SK-N-MC (cell line): ENCODE data around the gene PGM5.
"Not testable (repeated sequence)": the region's sequence is repeated elsewhere in the genome, so short reads cannot be mapped to it uniquely, and the experiment has no call there.

Source experiments
- DNase-seq: peaks from one replicate; pipeline ENCODE4 v3.0.0-alpha.2; 2011; ENCODE audit warnings: low read depth, low spot score
- H3K27ac ChIP-seq: fragments of 200-600 bp; sonication (generic); 2 replicates; pipeline ENCODE4 v1.5.1; 2016; ENCODE audit warnings: mixed run types
- H3K36me3 ChIP-seq: fragments of 200-600 bp; sonication (generic); 2 replicates; pipeline ENCODE4 v1.6.1; 2017; ENCODE audit warnings: antibody characterized with exemption, low read length, mixed read lengths; ENCODE audit not compliant: insufficient read depth
- H3K4me3 ChIP-seq: fragments of 200-600 bp; sonication (generic); 2 replicates; pipeline ENCODE4 v1.5.1; 2016
- H3K9ac ChIP-seq: fragments of 200-600 bp; sonication (generic); 2 replicates; pipeline ENCODE4 v1.8.0; 2017; ENCODE audit warnings: mixed run types, mixed read lengths; ENCODE audit not compliant: insufficient read length
- H3K9me3 ChIP-seq: fragments of 200-600 bp; sonication (generic); 2 replicates; pipeline ENCODE4 v1.6.1; 2017; ENCODE audit warnings: low read depth, mild to moderate bottlenecking, antibody characterized with exemption, low read length, moderate library complexity, mixed read lengths
- EZH2 ChIP-seq: fragments of 200-600 bp; sonication (generic); IDR thresholded peaks from one replicate; pipeline ENCODE4 v1.6.1; 2017; ENCODE audit warnings: antibody characterized with exemption
- FOXP2 ChIP-seq: optimal IDR thresholded peaks from 2 replicates; pipeline ENCODE3; 2011; ENCODE audit warnings: mild to moderate bottlenecking, moderate library complexity; ENCODE audit not compliant: insufficient read depth; ENCODE audit errors: extremely low read length, control extremely low read depth
- POLR2AphosphoS5 ChIP-seq: IDR thresholded peaks from 2 replicates; pipeline ENCODE4 v1.6.1; 2012; ENCODE audit warnings: mild to moderate bottlenecking, low read depth, low read length, borderline replicate concordance

PGM5 gene

DNA sequence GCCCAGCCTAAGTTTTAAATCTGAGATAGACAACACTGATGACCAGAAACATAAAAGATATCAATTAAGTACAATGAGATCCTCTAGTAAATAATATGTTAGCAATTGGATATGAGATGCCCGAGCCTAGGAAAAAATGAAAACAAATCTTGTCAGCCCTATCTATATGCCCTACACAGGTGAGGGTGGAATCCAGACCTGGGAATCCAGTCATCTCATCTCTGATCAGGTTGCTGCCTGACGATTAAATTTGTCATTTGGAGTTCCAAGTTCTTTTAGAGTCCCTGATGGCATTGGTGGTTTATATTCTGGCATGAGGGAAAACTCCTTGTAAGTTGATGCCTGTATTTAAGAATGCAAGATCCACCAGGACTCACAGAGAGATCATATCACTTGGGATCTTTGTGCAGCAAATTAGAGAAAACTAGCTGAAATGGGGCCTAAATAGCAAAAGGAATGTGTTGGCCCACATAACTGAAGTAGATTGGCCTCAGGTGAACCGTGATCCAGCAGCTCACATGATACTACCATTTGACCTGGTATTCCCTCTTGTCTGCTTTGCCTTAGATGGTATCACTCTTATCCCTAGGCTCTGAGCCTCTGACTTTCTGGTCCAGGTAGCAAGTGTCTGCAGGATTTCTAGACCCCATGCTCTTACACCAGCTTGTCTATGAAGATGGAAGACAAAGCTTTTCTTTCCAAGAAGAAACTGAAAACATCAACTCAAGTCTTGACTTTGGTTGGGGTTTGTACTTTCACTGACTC is 48.2 kb downstream of the PGM5 start:
- H3K36me3 ChIP-seq, H3K9me3 ChIP-seq, DNase-seq, H3K4me3 ChIP-seq, H3K27ac ChIP-seq, H3K9ac ChIP-seq: not testable (repeated sequence)

DNA sequence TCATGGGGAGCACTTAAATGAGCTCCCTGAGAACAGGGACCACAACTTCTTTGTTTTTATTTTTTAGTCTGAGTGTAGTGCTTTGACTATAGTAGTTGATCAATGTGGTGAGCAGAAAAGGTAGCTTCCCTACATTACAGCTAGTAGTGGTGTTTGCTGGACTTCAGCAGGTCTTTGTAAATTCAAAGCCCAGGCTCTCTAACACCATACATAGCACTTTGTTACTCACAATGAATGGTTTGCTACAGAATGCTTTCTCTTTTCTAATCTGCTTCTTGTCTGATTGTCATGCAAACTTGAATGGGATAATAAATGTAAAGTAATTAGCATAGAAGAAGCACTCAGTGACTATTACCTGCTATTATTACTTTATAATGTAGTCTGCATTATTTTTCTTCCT is 55.5 kb downstream of the PGM5 start:
- not testable (repeated sequence) for H3K27ac ChIP-seq, H3K4me3 ChIP-seq, H3K9me3 ChIP-seq, H3K36me3 ChIP-seq, DNase-seq, H3K9ac ChIP-seq

DNA sequence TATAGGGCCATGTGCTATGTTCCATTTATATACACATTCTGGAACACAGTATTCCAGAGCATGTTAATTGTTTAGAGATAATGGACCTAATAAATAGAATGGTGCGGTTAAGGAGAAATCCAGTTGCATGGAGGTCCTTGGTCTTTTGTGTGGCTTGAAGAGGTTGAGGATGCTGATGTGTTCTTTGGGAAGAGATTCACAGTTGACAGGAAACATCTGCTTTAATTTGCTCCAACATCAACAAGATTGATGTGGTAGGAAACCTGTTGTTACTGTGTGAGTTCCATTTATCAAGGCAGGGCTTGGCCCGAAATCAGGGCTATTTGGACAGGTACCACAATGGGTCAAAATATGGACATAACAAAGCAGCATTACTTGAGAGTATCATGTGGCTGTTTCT is 56.3 kb downstream of the PGM5 start:
- H3K4me3 ChIP-seq, H3K36me3 ChIP-seq, H3K9ac ChIP-seq, H3K9me3 ChIP-seq, H3K27ac ChIP-seq, DNase-seq: not testable (repeated sequence)

DNA sequence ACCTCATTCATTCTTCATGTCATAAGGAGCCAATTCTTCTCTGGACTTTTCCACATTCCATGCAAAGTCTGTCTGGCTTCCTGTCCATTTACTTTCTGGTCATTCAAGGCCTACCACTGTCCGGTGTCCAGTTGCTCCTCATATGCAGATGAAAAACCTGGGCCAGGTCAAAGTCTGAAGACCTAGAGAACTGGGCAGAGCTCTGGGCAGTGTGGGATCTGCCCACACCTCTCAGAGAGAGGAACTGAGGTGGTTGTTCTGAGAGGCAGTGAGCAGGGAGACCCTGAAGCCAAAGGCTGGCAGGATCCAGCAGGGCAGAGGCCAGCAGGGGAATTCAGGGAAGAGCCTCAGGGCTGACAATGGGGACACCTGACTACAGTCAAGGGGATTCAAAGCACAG is 58.7 kb downstream of the PGM5 start:
- not testable (repeated sequence) for H3K4me3 ChIP-seq, H3K9me3 ChIP-seq, H3K27ac ChIP-seq, H3K36me3 ChIP-seq, DNase-seq, H3K9ac ChIP-seq

DNA sequence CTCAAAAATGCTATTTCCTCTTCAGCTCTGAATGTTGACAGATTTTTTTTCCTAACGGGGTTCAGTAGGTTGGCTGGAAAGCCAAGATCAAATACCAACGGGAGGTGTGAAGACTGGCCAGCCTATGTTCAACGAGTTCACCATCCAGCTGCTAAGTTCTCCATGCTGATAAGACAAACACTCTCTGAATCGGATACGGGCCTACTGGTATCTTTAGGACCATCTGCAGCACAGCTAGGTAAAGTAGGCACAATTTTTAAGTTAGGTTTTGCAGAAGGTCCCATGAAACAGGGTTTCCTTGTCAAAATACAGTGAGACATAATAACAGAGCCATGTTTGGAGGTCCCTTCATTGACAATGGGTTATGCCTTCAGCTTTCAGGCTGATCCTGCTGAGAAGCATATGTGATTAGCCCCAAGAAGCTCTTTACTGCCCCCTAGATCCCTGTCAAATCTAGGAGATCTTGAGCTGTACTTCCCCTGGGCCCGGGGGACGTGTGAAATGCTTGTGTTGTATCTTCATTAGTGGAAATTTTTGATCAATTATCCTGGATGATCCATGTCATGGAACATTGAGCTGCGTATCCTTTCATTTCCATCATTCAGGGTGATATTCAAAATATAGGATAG is 60.6 kb downstream of the PGM5 start:
- H3K36me3 ChIP-seq: no peaks in the 10 kb centered on the region
- no peak overlapping the region for H3K4me3 ChIP-seq
- no peak for TF ChIP-seq FOXP2
- no peak for TF ChIP-seq POLR2AphosphoS5
- TF ChIP-seq EZH2: no peak
- H3K9me3 ChIP-seq: no peaks in the 10 kb centered on the region
- H3K27ac ChIP-seq: no peak overlapping the region
- H3K9ac ChIP-seq: no peak overlapping the region
- no peak for DNase-seq

DNA sequence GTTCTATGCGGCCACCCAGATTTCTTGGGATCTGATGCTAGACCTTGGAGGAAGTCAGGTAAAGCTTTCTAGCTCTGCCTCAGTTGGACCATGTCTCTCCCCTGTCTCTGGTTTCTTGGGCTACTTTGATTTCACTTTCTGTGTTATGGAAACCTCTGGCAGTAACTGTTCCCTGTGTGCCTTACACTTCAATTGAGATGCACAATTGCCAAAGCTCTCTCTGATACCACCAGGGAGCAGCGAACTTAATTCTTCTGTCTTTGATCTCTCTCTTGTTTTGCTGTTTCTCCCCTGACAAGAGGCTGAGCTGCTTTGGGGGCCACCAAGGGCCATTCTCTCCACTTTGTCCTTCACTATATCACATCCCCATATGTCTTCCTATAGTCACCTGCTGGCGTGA is 61.4 kb downstream of the PGM5 start:
- H3K36me3 ChIP-seq: no peaks in the 10 kb centered on the region
- H3K9me3 ChIP-seq: no peaks in the 10 kb centered on the region
- no peak overlapping the region for H3K9ac ChIP-seq
- DNase-seq: no peak
- H3K4me3 ChIP-seq: no peak overlapping the region
- TF ChIP-seq POLR2AphosphoS5: no peak
- no peak overlapping the region for H3K27ac ChIP-seq

DNA sequence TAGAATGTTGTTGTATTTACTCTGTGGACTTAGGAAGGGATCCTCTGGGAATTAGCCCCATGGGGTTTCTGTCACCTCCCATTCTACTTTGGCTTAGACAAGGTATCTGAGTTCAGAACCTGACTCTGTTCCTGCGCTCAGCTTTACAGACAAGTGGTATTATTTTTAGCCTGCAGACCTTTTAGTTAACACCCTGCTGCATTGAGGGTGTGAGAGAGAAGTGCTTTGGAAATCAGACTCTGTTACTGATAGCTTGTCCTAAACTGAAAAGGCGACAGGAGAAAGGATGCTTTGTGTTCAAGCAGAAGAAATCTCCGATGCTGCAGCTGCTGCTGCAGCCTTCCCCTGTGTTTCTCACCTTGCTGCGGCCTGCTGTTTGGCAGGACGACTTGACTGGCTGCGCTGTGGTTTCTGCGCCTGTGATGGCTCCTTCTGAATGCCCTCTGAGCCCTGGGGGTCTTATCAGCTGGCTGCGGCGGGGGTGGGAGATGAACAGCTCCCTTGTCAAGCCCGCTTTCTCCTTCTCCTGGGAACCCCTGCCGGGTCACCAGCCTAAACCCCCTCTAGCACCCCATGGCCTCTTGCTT is 61.9 kb downstream of the PGM5 start:
- Histone ChIP-seq H3K36me3 (no peaks in the 10 kb centered on the region), H3K9me3 (no peaks in the 10 kb centered on the region), H3K9ac (no peak overlapping the region), H3K4me3 (no peak overlapping the region), H3K27ac (no peak overlapping the region)
- TF ChIP-seq FOXP2 (no peak), POLR2AphosphoS5 (no peak), EZH2 (no peak)
- DNase-seq: no peak

DNA sequence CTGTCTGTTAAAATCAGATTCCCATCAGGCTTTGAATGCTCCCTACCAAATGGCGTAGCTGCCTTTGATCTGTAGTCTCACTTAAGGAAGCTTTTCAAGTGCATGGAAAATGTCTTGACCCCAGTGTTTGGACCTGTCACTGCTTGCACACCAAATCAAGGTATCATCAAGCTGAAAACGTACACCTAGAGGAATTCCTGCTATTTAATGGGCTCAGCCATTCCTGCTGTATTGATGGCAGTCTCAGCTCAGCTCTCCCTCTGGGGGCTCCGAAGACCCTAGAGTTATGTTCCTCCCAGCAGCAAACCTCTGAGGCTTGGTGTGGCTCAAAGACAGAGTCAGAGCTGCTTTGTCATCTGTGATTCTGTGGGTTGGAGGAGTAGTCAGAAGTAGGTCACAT is 63.5 kb downstream of the PGM5 start:
- no peak for DNase-seq
- Histone ChIP-seq H3K4me3 (no peak overlapping the region), H3K27ac (no peak overlapping the region), H3K9me3 (no peaks in the 10 kb centered on the region), H3K36me3 (no peaks in the 10 kb centered on the region), H3K9ac (no peak overlapping the region)
- TF ChIP-seq FOXP2 (no peak), EZH2 (no peak), POLR2AphosphoS5 (no peak)

DNA sequence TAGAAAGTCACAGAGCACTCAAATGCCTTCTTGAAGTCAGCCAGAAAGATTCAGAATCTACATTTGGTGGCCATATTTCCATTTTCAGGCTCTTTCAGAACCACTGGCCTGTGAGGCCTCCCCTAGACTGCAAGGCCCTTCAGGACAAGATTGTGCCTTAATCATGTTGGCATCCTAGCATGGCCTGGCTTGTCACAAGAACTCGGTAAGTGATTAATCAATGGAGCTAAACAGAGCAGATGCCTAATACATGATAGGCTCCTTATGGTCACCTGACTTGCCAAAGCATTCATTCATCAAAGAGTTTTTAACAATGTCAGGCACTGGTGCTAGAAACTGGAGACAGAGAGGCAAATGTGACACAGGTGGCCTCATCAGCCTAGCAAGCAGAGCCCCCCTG is 70.3 kb downstream of the PGM5 start:
- DNase-seq: no peak
- H3K9ac ChIP-seq: no peak overlapping the region
- H3K27ac ChIP-seq: no peak overlapping the region
- H3K9me3 ChIP-seq: no peaks in the 10 kb centered on the region
- H3K36me3 ChIP-seq: no peaks in the 10 kb centered on the region
- H3K4me3 ChIP-seq: no peak overlapping the region
- TF ChIP-seq EZH2: no peak
- no peak for TF ChIP-seq POLR2AphosphoS5
- no peak for TF ChIP-seq FOXP2
